Endothelial cell of umbilical vein (primary cell): ENCODE results near the gene DERL3. TPM values are rescaled to one million over a fixed set of nuclear protein-coding genes. Genes with fewer than 3 reads are reported as not detected.

Source experiments
- BruUV-seq: library from RNA; stranded (reverse); fragments of 400-500 nt; replicated peaks from 2 replicates; lab custom pipeline; 2021; lab: Mats Ljungman, UMichigan
- CTCF ChIA-PET: fragments of 300-600, 350-600 bp; sonication (Branson Sonifier 250); formaldehyde crosslinking; loops from one replicate; lab custom pipeline; 2021; ENCODE audit warnings: antibody characterized with exemption, inconsistent platforms; lab: Charles Lee
- POLR2A ChIA-PET: fragments of 300-600, 350-600 bp; sonication (Branson Sonifier 250); formaldehyde crosslinking; loops from one replicate; lab custom pipeline; 2021; ENCODE audit warnings: antibody characterized with exemption, inconsistent platforms; lab: Charles Lee
- DNase-seq: peaks from one replicate; pipeline ENCODE4 v3.0.0-alpha.2; 2011; ENCODE audit warnings: low read depth, low spot score
- FAIRE-seq: peaks from 2 replicates; lab custom pipeline; 2011; peaks lifted over from hg19 to GRCh38; lab: Jason Lieb, UNC
- H2AFZ ChIP-seq: 2 replicates; pipeline ENCODE4 v1.6.0; 2012; ENCODE audit warnings: low read depth, low read length, control low read depth, inconsistent platforms
- H3K27ac ChIP-seq: 2 replicates; pipeline ENCODE4 v1.5.1; 2011; ENCODE audit warnings: low read depth, mild to moderate bottlenecking, control low read depth, low read length, moderate library complexity; ENCODE audit not compliant: insufficient read depth
- H3K27me3 ChIP-seq, 2 experiments: 2 replicates each; pipeline versions ENCODE4 v1.6.0 to v1.6.1; 2011; ENCODE audit warnings: low read length in 2 of 2, mixed read lengths in 1 of 2; ENCODE audit not compliant: control insufficient read depth in 2 of 2, insufficient read depth in 2 of 2
- H3K36me3 ChIP-seq, 2 experiments: 2 replicates in 1 of 2; 3 replicates in 1 of 2; pipeline ENCODE4 v1.5.1; 2011; ENCODE audit warnings: low read length in 2 of 2, mild to moderate bottlenecking in 1 of 2, moderate library complexity in 1 of 2; ENCODE audit not compliant: control insufficient read depth in 2 of 2, insufficient read depth in 2 of 2; ENCODE audit errors: extremely low read depth in 1 of 2
- H3K4me1 ChIP-seq: 3 replicates; pipeline ENCODE4 v1.5.1; 2011; ENCODE audit warnings: mild to moderate bottlenecking, low read length; ENCODE audit not compliant: control insufficient read depth, insufficient read depth; ENCODE audit errors: extremely low read depth
- H3K4me2 ChIP-seq: 2 replicates; pipeline ENCODE4 v1.6.1; 2011; ENCODE audit warnings: low read length, control low read depth, mixed read lengths; ENCODE audit not compliant: insufficient read depth
- H3K4me3 ChIP-seq, 3 experiments: fragments of 200-600 bp in 1 of 3; sonication (generic), shearing (Covaris generic) in 1 of 3; replicated peaks in 1 of 3; 2 replicates each; pipeline ENCODE4 v1.5.1; 2011 to 2016; ENCODE audit warnings: control low read depth in 3 of 3, low read length in 3 of 3, mild to moderate bottlenecking in 2 of 3, inconsistent platforms in 1 of 3, low read depth in 1 of 3, moderate library complexity in 1 of 3; ENCODE audit not compliant: insufficient read depth in 1 of 3
- H3K79me2 ChIP-seq: 2 replicates; pipeline ENCODE4 v1.6.0; 2012; ENCODE audit warnings: low read length, inconsistent platforms; ENCODE audit not compliant: control insufficient read depth, insufficient read depth
- H3K9ac ChIP-seq: replicated peaks from 2 replicates; pipeline ENCODE3; 2011; ENCODE audit warnings: low read length, control low read depth; ENCODE audit not compliant: insufficient read depth; ENCODE audit errors: extremely low read depth
- H3K9me1 ChIP-seq: replicated peaks from 3 replicates; pipeline ENCODE4 v1.6.0; 2011; ENCODE audit warnings: mild to moderate bottlenecking, low read length; ENCODE audit not compliant: control insufficient read depth, insufficient read depth; ENCODE audit errors: extremely low read depth
- H3K9me3 ChIP-seq: replicated peaks from 2 replicates; pipeline ENCODE4 v1.5.1; 2012; ENCODE audit warnings: low read length, inconsistent platforms; ENCODE audit not compliant: control insufficient read depth, insufficient read depth
- H4K20me1 ChIP-seq: replicated peaks from 2 replicates; pipeline ENCODE3; 2011; ENCODE audit warnings: mild to moderate bottlenecking, low read length; ENCODE audit not compliant: control insufficient read depth, insufficient read depth; ENCODE audit errors: extremely low read depth
- CTCF ChIP-seq, 2 donors: IDR thresholded peaks; 1 replicate in 1 of 2; 2 replicates in 1 of 2; pipeline ENCODE4 v1.5.1; 2011; ENCODE audit warnings: low read length in 2 of 2, mild to moderate bottlenecking in 2 of 2, moderate library complexity in 2 of 2, control low read depth in 1 of 2, inconsistent platforms in 1 of 2, low read depth in 1 of 2; ENCODE audit not compliant: insufficient read depth in 1 of 2; ENCODE audit errors: extremely low read depth in 1 of 2
- EZH2 ChIP-seq: IDR thresholded peaks from 2 replicates; pipeline ENCODE4 v1.6.1; 2012; ENCODE audit warnings: borderline replicate concordance, low read depth, mild to moderate bottlenecking, moderate library complexity, low read length, inconsistent platforms; ENCODE audit not compliant: severe bottlenecking
- FOS ChIP-seq: IDR thresholded peaks from 2 replicates; pipeline ENCODE4 v1.6.1; 2011; ENCODE audit warnings: mild to moderate bottlenecking, low read length, moderate library complexity, borderline replicate concordance; ENCODE audit not compliant: insufficient read depth
- GATA2 ChIP-seq: IDR thresholded peaks from 2 replicates; pipeline ENCODE4 v1.7.0; 2011; ENCODE audit warnings: low read depth, mild to moderate bottlenecking, moderate library complexity, mixed read lengths, low read length; ENCODE audit not compliant: insufficient read length, insufficient read depth
- JUN ChIP-seq: IDR thresholded peaks from 2 replicates; pipeline ENCODE4 v1.6.1; 2011; ENCODE audit warnings: borderline replicate concordance, low read depth; ENCODE audit not compliant: insufficient read length, insufficient read depth
- MAX ChIP-seq: IDR thresholded peaks from 2 replicates; pipeline ENCODE4 v1.6.1; 2011; ENCODE audit not compliant: insufficient read depth, insufficient read length
- MYC ChIP-seq: IDR thresholded peaks from one replicate; pipeline ENCODE4 v1.6.1; 2011; ENCODE audit warnings: mild to moderate bottlenecking, low read depth, low read length
- POLR2A ChIP-seq: IDR thresholded peaks from 2 replicates; pipeline ENCODE4 v1.6.1; 2012; ENCODE audit warnings: low read depth, mild to moderate bottlenecking, control low read depth, low read length
- POLR2AphosphoS5 ChIP-seq: IDR thresholded peaks from 2 replicates; pipeline ENCODE4 v1.6.1; 2012; ENCODE audit warnings: low read depth, mild to moderate bottlenecking, control low read depth, low read length, moderate library complexity; ENCODE audit not compliant: insufficient read depth
- dilution Hi-C: fragments of 300-500 bp; cut with MboI; formaldehyde crosslinking; loops from one replicate; pipeline ENCODE4 v1.15.0; 2019; ENCODE audit warnings: low sequenced_read_pairs; ENCODE audit not compliant: extremely low pct_ligation_motif_present
- intact Hi-C: fragments of 100-400 bp; cut with micrococcal nuclease; formaldehyde crosslinking; loops from one replicate; pipeline ENCODE4 v1.10.0; 2022
- polyA plus RNA-seq, 4 experiments: library from polyadenylated mRNA; depleted of rRNA in 3 of 4; stranded (reverse) in 3 of 4; unstranded in 1 of 4; fragments of >200 nt; gene quantifications; 2 replicates each; pipeline versions ENCODE4 v1.2.1 to v1.2.3, GENCODE V29; 2011 to 2012; ENCODE audit warnings: missing spikeins in 1 of 4
- total RNA-seq: library from RNA; stranded (reverse); gene quantifications from 2 replicates; pipeline ENCODE4 v1.2.3, GENCODE V29; 2021

The DERL3 gene
- total and polyA plus RNA-seq, 2 donors (not counting 3 experiments of a cell fraction or from before 2014, with no cell fraction given) = 3.4 to 3.8 TPM

- Histone ChIP-seq H3K9me1 (no peaks in the 10 kb centered on the region), H3K79me2 (peaks cover 52% of the 10 kb centered on the region), H3K4me3 (peak overlapping the region; percentile 19 to 81 (median 78)), H3K4me1 (peaks cover 13% of the 10 kb centered on the region), H3K9me3 (no peaks in the 10 kb centered on the region), H3K36me3 (peaks cover 0 to 7% of the 10 kb centered on the region in 2 experiments), H3K27me3 (no peaks in the 10 kb centered on the region), H2AFZ (no peak overlapping the region), H3K27ac (no peak overlapping the region), H3K4me2 (peak overlapping the region; percentile 89), H4K20me1 (peaks cover 2% of the 10 kb centered on the region), H3K9ac (peak overlapping the region; percentile 99)
- intact Hi-C loops (loop anchor here (1.0 to 5.0 kb wide), 2 partner anchors 16 to 50 kb away; partner anchors contain the start of gene DERL3), dilution Hi-C loops (no loop called here)
- no peak for TF ChIP-seq CTCF (IDR thresholded peaks at IDR 0.05; ENCODE audit: extremely low read depth in 1 of 2, insufficient read depth in 1 of 2, low read depth in 1 of 2, low read length in 2 of 2)
- no peak for TF ChIP-seq MYC
- no peak for TF ChIP-seq MAX
- TF ChIP-seq EZH2 = no peak
- TF ChIP-seq POLR2A = no peak
- TF ChIP-seq JUN = no peak
- no peak for TF ChIP-seq FOS
- TF ChIP-seq GATA2 = no peak
- TF ChIP-seq POLR2AphosphoS5 = no peak
- peak; percentile 21 for FAIRE-seq
- POLR2A ChIA-PET = no interaction called here
- CTCF ChIA-PET = interaction anchor here (1.1 to 3.5 kb wide), 5 partner anchors 10 to 62 kb away, joined by 3 to 15 read pairs (median 4); partner anchors contain the start of genes CHCHD10 and MMP11
- DNase-seq = no peak
- no TSS peak for BruUV-seq
Observed at GRCh38 chr22:23787600-23787896, 51.3 kb downstream of the DERL3 start.
